Erythroblast (primary cell): Measurements from ENCODE around the gene PRDM2.

Experiments
- GATA1 ChIP-seq: IDR thresholded peaks from 2 replicates; pipeline ENCODE4 v1.6.1; 2011; ENCODE audit warnings: low read depth, mild to moderate bottlenecking, control low read depth, low read length, moderate library complexity
- POLR2A ChIP-seq: IDR thresholded peaks from 2 replicates; pipeline ENCODE4 v1.6.1; 2011; ENCODE audit warnings: mild to moderate bottlenecking, low read length

GRCh38 chr1:13682444-13682843 is 17.5 kb upstream of the PRDM2 start:
- TF ChIP-seq POLR2A (no peak), GATA1 (no peak)
